ENCODE data around the gene CAVIN2. TPM values are rescaled to one million over a fixed set of nuclear protein-coding genes. Genes with fewer than 3 reads are reported as not detected.

The CAVIN2 gene
- total RNA-seq, 1 donor from 2014 or later: 2.2 TPM

GRCh38 chr2:191869781-191870180 is 22.9 kb upstream of the CAVIN2 start:
- Mint-ChIP-seq H3K36me3 (ENCODE audit: low read depth) (no peaks in the 10 kb centered on the region), H3K4me3 (ENCODE audit: unreplicated experiment) (no peak overlapping the region), H3K27me3 (ENCODE audit: low read depth) (no peaks in the 10 kb centered on the region), H3K4me1 (ENCODE audit: low read depth) (peaks cover 48% of the 10 kb centered on the region), H3K27ac (ENCODE audit: unreplicated experiment) (no peak overlapping the region), H3K9me3 (ENCODE audit: low read depth) (no peaks in the 10 kb centered on the region)
- no peak for DNase-seq (ENCODE audit: low spot score)
- TF ChIP-seq, protein P1, sequence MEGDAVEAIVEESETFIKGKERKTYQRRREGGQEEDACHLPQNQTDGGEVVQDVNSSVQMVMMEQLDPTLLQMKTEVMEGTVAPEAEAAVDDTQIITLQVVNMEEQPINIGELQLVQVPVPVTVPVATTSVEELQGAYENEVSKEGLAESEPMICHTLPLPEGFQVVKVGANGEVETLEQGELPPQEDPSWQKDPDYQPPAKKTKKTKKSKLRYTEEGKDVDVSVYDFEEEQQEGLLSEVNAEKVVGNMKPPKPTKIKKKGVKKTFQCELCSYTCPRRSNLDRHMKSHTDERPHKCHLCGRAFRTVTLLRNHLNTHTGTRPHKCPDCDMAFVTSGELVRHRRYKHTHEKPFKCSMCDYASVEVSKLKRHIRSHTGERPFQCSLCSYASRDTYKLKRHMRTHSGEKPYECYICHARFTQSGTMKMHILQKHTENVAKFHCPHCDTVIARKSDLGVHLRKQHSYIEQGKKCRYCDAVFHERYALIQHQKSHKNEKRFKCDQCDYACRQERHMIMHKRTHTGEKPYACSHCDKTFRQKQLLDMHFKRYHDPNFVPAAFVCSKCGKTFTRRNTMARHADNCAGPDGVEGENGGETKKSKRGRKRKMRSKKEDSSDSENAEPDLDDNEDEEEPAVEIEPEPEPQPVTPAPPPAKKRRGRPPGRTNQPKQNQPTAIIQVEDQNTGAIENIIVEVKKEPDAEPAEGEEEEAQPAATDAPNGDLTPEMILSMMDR (IDR thresholded peaks at IDR 0.05): peak; percentile 75

- H3K9me3 Mint-ChIP-seq (ENCODE audit: low read depth): no peaks in the 10 kb centered on the region
- TF ChIP-seq, protein P1 (IDR thresholded peaks at IDR 0.05): no peak
- peaks cover 54% of the 10 kb centered on the region for H3K4me1 Mint-ChIP-seq (ENCODE audit: low read depth)
- no peak overlapping the region for H3K27ac Mint-ChIP-seq (ENCODE audit: unreplicated experiment)
- no peak overlapping the region for H3K4me3 Mint-ChIP-seq (ENCODE audit: unreplicated experiment)
- H3K27me3 Mint-ChIP-seq (ENCODE audit: low read depth): no peaks in the 10 kb centered on the region
- DNase-seq (ENCODE audit: low spot score): no peak
- H3K36me3 Mint-ChIP-seq (ENCODE audit: low read depth): no peaks in the 10 kb centered on the region
These were observed 22.3 kb upstream of the CAVIN2 start for GRCh38 chr2:191869178-191869577.

DNA sequence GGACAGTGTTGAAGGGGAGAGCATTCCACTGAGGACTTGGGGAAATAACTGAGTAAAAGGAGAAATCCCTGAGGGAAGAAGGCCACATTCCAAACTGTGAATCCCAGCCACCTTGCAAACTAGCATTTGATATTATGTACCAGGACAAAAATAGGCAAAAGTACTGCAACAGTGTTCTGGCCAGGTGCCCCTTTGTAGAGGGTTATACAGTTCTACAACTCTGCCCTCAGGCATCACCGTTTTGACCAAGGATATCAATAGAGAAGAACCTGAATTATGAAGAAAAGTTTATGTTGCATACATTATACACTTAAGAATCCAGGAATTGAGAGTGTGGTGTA is 20.6 kb upstream of the CAVIN2 start:
- TF ChIP-seq, protein P1 (IDR thresholded peaks at IDR 0.05): no peak

GRCh38 chr2:191866675-191867506 is 20.0 kb upstream of the CAVIN2 start:
- TF ChIP-seq, protein P1 (IDR thresholded peaks at IDR 0.05): no peak

More for the DNA sequence above, 20.6 kb upstream of the CAVIN2 start:
- peaks cover 71% of the 10 kb centered on the region for H3K4me1 Mint-ChIP-seq (ENCODE audit: low read depth)
- DNase-seq (ENCODE audit: low spot score): no peak
- peak overlapping the region; percentile 94 for H3K27ac Mint-ChIP-seq (ENCODE audit: unreplicated experiment)
- H3K27me3 Mint-ChIP-seq (ENCODE audit: low read depth): no peaks in the 10 kb centered on the region
- no peaks in the 10 kb centered on the region for H3K9me3 Mint-ChIP-seq (ENCODE audit: low read depth)
- peak overlapping the region; percentile 10 for H3K4me3 Mint-ChIP-seq (ENCODE audit: unreplicated experiment)
- no peaks in the 10 kb centered on the region for H3K36me3 Mint-ChIP-seq (ENCODE audit: low read depth)

DNA sequence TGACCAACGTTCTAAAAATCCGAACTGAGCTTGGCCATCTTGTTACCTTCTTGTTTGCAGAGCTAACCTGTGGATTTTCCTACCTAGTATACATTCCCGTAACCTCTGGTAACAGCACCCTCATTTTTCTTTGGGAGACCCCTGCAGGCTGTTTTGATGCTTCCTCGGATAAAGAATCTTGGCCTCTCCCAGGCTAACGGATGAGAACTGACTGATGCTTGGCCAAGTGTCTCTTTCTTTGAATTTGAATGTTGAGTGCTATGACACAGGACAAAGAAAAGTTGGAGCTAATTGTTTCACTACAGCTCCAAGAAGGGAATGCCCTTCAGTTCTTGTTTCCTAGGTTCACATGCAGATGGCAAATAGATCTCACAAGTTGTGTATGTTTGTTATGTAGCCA is 19.3 kb upstream of the CAVIN2 start:
- Mint-ChIP-seq H3K4me3 (ENCODE audit: unreplicated experiment) (no peak overlapping the region), H3K9me3 (ENCODE audit: low read depth) (no peaks in the 10 kb centered on the region), H3K4me1 (ENCODE audit: low read depth) (peaks cover 80% of the 10 kb centered on the region), H3K27me3 (ENCODE audit: low read depth) (no peaks in the 10 kb centered on the region), H3K36me3 (ENCODE audit: low read depth) (no peaks in the 10 kb centered on the region), H3K27ac (ENCODE audit: unreplicated experiment) (peak overlapping the region; percentile 94)
- TF ChIP-seq, protein P1 (IDR thresholded peaks at IDR 0.05): peak; percentile 41
- DNase-seq (ENCODE audit: low spot score): no peak

More at GRCh38 chr2:191866675-191867506, 20.0 kb upstream of the CAVIN2 start:
- Mint-ChIP-seq H3K36me3 (ENCODE audit: low read depth) (no peaks in the 10 kb centered on the region), H3K27me3 (ENCODE audit: low read depth) (no peaks in the 10 kb centered on the region), H3K9me3 (ENCODE audit: low read depth) (no peaks in the 10 kb centered on the region), H3K4me3 (ENCODE audit: unreplicated experiment) (peak overlapping the region; percentile 10), H3K27ac (ENCODE audit: unreplicated experiment) (peak overlapping the region; percentile 94), H3K4me1 (ENCODE audit: low read depth) (peaks cover 77% of the 10 kb centered on the region)
- DNase-seq (ENCODE audit: low spot score): no peak
